Activated naive CD4-positive, alpha-beta T cell treated with Interleukin-2 at 50 U/mL for 16 hours (primary cell): ENCODE data around the gene SLC22A5.
"Not testable (repeated sequence)": the region's sequence is repeated elsewhere in the genome, so short reads cannot be mapped to it uniquely, and the experiment has no call there.

Source experiments
- DNase-seq: peaks from one replicate; pipeline ENCODE4 v3.0.0-alpha.2; 2020

Gene SLC22A5

GRCh38 chr5:132428484-132429462 lies 59.3 kb downstream of the SLC22A5 start:
- DNase-seq, result no peak

- no peak for DNase-seq
Measured at GRCh38 chr5:132429463-132430440, 60.2 kb downstream of the SLC22A5 start.

GRCh38 chr5:132430746-132431145 lies 61.2 kb downstream of the SLC22A5 start:
- no peak for DNase-seq

- DNase-seq, result no peak
Measured at GRCh38 chr5:132431632-132432031, 62.1 kb downstream of the SLC22A5 start.

GRCh38 chr5:132433141-132433540 lies 63.6 kb downstream of the SLC22A5 start:
- no peak for DNase-seq

DNA sequence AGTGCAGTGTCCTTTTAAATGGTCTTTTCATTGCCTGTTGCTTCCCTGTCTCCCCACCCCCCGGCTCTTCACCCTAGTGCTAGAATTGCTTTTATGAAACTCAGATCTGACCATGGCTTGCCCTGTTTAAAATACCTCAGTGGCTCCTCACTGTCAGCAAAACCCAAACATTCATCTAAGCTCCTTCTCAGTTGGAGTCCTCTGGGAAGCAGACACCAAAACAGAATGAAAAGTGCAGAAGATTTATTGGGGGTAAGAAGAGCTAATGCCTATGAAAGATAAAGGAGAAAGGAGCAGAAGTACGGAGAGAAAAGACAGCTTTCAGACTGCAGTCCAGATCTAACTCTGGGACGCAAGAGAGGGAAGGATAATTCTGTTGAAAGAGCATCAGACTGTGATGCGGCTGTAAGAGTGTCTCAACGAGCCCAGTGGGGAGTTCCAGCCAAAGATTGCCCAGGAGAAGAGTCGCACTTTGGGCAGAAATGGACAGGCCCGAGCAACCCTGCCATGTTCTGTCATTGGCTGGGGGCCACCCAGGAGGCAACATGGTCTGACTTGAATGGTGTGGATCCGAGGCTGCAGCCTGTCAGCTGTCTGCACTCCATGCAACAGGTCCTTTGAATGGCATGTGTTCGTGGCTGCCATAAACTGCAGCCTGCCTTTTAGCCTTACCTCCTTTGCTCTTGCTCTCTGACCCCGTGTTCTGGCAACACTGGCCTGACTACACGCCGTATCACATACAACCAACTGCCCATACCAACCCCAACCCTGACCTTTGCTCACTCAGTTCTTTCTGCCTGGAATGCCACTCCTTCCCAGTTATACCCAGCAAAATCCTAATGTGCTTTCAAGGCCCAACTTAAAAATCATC lies 65.1 kb downstream of the SLC22A5 start:
- DNase-seq, result no peak

DNA sequence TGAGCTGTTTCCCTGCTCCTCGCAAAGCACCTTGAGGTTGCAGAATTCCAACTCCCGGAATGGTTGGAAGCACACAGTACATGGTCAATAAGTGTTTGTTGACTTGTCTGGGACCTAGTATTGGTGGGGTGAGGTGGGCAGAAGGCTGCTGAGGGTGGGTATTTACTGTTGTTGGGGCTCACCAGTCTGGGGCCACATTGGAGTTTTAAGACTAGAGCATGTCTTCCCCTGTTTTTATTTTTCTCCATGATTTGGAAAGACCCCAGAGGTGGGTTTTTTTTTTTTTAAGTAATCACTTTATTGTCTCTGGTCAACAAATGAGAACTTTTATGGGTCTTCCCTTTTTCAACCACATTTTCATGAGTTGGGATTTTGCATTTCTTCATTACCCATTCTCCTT lies 65.9 kb downstream of the SLC22A5 start:
- DNase-seq, result no peak

- DNase-seq, result no peak
Measured at GRCh38 chr5:132435886-132436285, 66.4 kb downstream of the SLC22A5 start.

DNA sequence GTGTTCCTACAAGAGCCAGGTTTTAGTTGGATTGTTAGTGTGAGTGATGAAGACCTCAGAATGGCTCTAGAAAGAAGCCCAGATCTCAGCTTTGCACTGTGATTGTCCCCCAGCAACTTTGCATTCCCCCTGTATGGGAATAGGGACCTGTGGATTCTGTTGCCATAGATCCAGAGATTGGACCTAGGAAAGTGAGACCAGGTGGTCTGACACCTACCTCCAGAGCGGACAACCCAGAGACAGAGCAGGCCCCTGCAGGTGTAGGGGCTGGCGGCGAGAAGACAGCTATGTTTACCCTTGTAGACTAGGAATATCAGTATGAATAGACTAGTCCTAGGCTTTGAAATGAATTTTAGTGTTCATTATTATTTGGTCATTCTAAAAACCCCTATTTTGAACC lies 67.4 kb downstream of the SLC22A5 start:
- no peak for DNase-seq

DNA sequence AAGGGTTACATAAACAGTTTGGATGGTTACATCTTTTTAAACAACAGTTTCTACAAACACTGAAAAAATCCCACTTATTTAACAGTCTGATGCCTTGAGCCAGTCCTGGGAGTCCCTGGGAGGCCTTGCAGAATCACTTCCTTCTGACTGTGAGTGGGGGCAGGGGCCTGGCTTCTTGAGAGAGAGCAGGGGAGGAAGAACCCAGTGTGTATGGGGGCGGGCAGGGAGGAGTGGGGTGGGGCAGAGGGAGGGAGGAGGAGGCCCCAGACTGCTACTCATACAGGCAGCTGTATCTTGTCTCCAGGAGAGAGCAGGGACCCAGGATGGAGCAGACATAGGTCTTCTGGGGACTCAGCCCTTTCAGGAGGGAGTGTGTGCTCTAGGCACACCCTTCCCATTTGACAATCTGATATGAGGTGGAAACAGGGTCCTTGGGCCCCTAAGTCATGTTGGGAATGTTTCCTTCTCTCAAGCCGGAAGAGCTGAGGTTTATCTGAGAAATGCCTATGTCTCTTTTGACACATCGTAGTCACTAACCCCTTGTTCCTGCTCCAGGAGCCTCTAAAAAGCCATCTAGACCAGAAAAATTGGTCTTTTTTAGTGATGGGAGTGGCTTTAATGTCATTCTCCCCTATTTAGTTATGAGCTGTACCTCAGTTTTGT lies 68.2 kb downstream of the SLC22A5 start:
- DNase-seq, result peak; percentile 53

- DNase-seq, result not testable (repeated sequence)
Measured at GRCh38 chr5:132438267-132438645, 68.7 kb downstream of the SLC22A5 start.

DNA sequence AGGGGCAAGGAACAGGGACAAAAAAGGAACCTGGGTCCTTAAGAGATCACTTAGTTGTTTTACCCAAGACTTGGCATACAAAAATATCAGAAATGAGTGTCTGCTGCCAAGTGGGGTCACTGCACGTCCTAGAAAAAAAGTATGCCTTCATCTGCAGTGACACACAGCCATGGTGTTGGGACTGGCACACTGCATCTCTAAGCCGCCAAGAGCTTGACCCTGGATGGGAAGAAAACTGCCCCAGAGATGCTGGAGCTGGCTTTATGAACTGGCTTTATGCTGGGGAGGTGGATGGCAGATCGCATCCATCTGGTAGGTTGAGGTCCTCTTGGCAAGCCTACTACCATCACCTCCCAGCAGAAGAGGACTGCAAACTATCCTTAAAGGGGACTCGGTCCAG lies 69.4 kb downstream of the SLC22A5 start:
- no peak for DNase-seq

DNA sequence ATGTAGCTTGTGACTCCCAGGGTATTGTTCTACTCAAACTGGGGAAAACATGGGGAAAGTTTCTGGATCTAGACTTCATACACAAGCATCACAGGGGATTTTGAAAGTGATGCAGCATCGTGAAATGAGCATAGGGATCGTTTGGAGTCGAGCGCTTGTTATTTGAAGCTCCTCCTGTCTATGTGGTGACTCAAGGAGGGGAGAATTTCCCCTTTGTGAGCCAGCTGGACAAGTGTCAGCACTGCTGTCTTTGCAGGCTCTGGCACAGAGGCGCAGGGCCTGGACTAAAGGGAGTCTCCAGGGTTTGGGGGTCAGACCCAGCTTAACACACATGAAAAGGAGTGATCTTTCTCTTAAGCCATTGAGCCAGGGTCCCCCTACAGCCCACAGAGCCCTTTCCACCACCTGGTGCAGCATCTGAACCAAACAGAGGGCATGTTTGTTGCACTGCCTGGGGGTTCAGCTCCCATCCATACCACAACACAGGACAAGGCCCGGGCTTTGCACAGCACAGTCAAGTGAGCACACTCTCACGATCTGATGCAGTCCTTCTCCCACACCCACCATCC lies 70.1 kb downstream of the SLC22A5 start:
- no peak for DNase-seq

DNA sequence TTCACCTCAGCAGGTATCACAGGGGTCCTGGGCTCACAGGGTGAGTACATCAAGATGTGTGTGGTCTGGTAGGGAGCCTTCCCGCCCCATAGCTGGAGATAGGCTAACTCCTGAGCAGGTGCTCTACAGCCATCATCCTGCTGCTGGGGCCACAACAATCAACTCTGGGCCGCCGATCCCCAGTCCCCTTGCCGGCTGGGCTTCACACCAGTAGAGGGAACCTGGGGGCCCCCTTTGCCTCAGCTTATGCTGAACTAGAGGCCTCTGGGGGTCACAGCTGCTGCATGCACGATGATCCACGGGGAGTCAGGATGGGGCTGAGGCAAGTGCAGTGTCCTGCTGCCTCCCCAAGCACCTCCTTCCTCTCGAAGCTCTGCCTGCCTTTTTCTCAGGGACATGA lies 74.6 kb downstream of the SLC22A5 start:
- no peak for DNase-seq
